Liver (tissue), 9 donors: ENCODE measurements around the gene CFAP100. TPM values are rescaled to one million over a fixed set of nuclear protein-coding genes. Genes with fewer than 3 reads are reported as not detected.
A peak's percentile ranks its signal among the peaks of the same experiment; 100 is the strongest.

ENCODE experiments used
- DNase-seq: peaks from one replicate; pipeline ENCODE4 v3.0.0-alpha.2; 2017; ENCODE audit warnings: low spot score
- H3K27ac ChIP-seq, 2 donors: one replicate each; pipeline ENCODE4 v1.7.0; 2013; ENCODE audit warnings: inconsistent platforms in 2 of 2, low read length in 2 of 2, control low read depth in 1 of 2, low read depth in 1 of 2, mild to moderate bottlenecking in 1 of 2
- H3K27me3 ChIP-seq, 4 donors: one replicate each; pipeline versions ENCODE4 v1.6.1 to v1.7.0; 2013; ENCODE audit warnings: low read length in 3 of 4, inconsistent platforms in 1 of 4, mild to moderate bottlenecking in 1 of 4, moderate library complexity in 1 of 4; ENCODE audit not compliant: control insufficient read depth in 4 of 4, insufficient read depth in 4 of 4
- H3K36me3 ChIP-seq, 4 donors: one replicate each; pipeline versions ENCODE4 v1.6.1 to v1.7.0; 2013; ENCODE audit warnings: low read length in 3 of 4, mild to moderate bottlenecking in 3 of 4, low read depth in 1 of 4, moderate library complexity in 1 of 4; ENCODE audit not compliant: control insufficient read depth in 4 of 4, insufficient read depth in 3 of 4
- H3K4me1 ChIP-seq, 4 donors: one replicate each; pipeline versions ENCODE4 v1.6.1 to v1.7.0; 2013; ENCODE audit warnings: low read length in 3 of 4, mild to moderate bottlenecking in 3 of 4, moderate library complexity in 1 of 4; ENCODE audit not compliant: control insufficient read depth in 4 of 4, insufficient read depth in 4 of 4
- H3K4me3 ChIP-seq, 3 donors: one replicate each; pipeline versions ENCODE4 v1.6.1 to v1.7.0; 2013; ENCODE audit warnings: low read length in 3 of 3, control low read depth in 1 of 3, low read depth in 1 of 3, mild to moderate bottlenecking in 1 of 3
- H3K9ac ChIP-seq, 2 donors: one replicate each; pipeline ENCODE4 v1.7.0; 2013; ENCODE audit warnings: low read length in 2 of 2, mild to moderate bottlenecking in 2 of 2, moderate library complexity in 2 of 2, control low read depth in 1 of 2, low read depth in 1 of 2
- H3K9me3 ChIP-seq, 4 donors: one replicate each; pipeline versions ENCODE4 v1.6.1 to v1.7.0; 2013; ENCODE audit warnings: low read length in 3 of 4; ENCODE audit not compliant: control insufficient read depth in 4 of 4
- EGR1 ChIP-seq, 2 donors: IDR thresholded peaks; 2 replicates each; pipeline ENCODE4 v1.6.1; 2016 to 2018; ENCODE audit warnings: antibody characterized with exemption in 2 of 2, low read depth in 2 of 2
- FOXA1 ChIP-seq: IDR thresholded peaks from 2 replicates; pipeline ENCODE4 v1.6.1; 2016; ENCODE audit warnings: antibody characterized with exemption
- FOXA2 ChIP-seq: IDR thresholded peaks from 2 replicates; pipeline ENCODE4 v1.6.1; 2016; ENCODE audit warnings: antibody characterized with exemption
- GABPA ChIP-seq, 2 donors: IDR thresholded peaks in 1 of 2; conservative IDR thresholded peaks in 1 of 2; 2 replicates each; pipeline ENCODE4 v1.6.1; 2016; ENCODE audit warnings: antibody characterized with exemption in 2 of 2, mild to moderate bottlenecking in 1 of 2, moderate library complexity in 1 of 2
- HNF4A ChIP-seq, 2 donors: conservative IDR thresholded peaks; 2 replicates each; pipeline ENCODE4 v1.6.1; 2016; ENCODE audit warnings: antibody characterized with exemption in 2 of 2, mild to moderate bottlenecking in 2 of 2
- HNF4G ChIP-seq: IDR thresholded peaks from 2 replicates; pipeline ENCODE4 v1.6.1; 2016; ENCODE audit warnings: antibody characterized with exemption
- JUND ChIP-seq, 2 donors: IDR thresholded peaks; 2 replicates each; pipeline ENCODE4 v1.6.1; 2016; ENCODE audit warnings: antibody characterized with exemption in 2 of 2
- NR2F2 ChIP-seq: IDR thresholded peaks from 2 replicates; pipeline ENCODE4 v1.6.1; 2016; ENCODE audit warnings: antibody characterized with exemption
- RAD21 ChIP-seq, 2 donors: IDR thresholded peaks; 2 replicates each; pipeline ENCODE4 v1.6.1; 2016; ENCODE audit warnings: antibody characterized with exemption in 2 of 2, mild to moderate bottlenecking in 2 of 2
- RXRA ChIP-seq, 2 donors: IDR thresholded peaks; 2 replicates each; pipeline ENCODE4 v1.6.1; 2017 to 2018; ENCODE audit warnings: antibody characterized with exemption in 2 of 2, mild to moderate bottlenecking in 1 of 2
- SP1 ChIP-seq: IDR thresholded peaks from 2 replicates; pipeline ENCODE4 v1.6.1; 2018; ENCODE audit warnings: antibody characterized with exemption, mild to moderate bottlenecking
- TAF1 ChIP-seq: conservative IDR thresholded peaks from 2 replicates; pipeline ENCODE4 v1.6.1; 2016; ENCODE audit warnings: antibody characterized with exemption, mild to moderate bottlenecking
- YY1 ChIP-seq: IDR thresholded peaks from 2 replicates; pipeline ENCODE4 v1.6.1; 2016; ENCODE audit warnings: antibody characterized with exemption, mild to moderate bottlenecking
- WGBS: extraction: QIAGEN DNeasy Blood & Tissue Kit; methylation state at CpG from one replicate; pipeline ENCODE4 v1.1.7; 2013; 5-methylcytosine and 5-hydroxymethylcytosine counted together
- polyA plus RNA-seq, 2 donors: library from polyadenylated mRNA; stranded (reverse) in 1 of 2; unstranded in 1 of 2; fragments of 200-250 nt in 1 of 2; fragments of >200 nt in 1 of 2; fragmentation: Nextera tagmentation in 1 of 2; extraction: Ambion mirVana in 1 of 2; gene quantifications; one replicate each; pipeline versions ENCODE4 v1.2.1 to v1.2.3, GENCODE V29; 2013 to 2015
- total RNA-seq, 2 donors: library from RNA; depleted of rRNA; stranded (reverse); fragments of >200 nt; gene quantifications; one replicate each; pipeline ENCODE4 v1.2.3, GENCODE V29; 2014
- TF ChIP-seq, protein P1 (sequence below): IDR thresholded peaks from 2 replicates; pipeline ENCODE4 v1.6.1; 2016; ENCODE audit warnings: antibody characterized with exemption
- TF ChIP-seq, protein P2 (sequence below): IDR thresholded peaks from 2 replicates; pipeline ENCODE4 v1.6.1; 2016; ENCODE audit warnings: antibody characterized with exemption
- TF ChIP-seq, protein P3 (sequence below): IDR thresholded peaks from 2 replicates; pipeline ENCODE4 v1.6.1; 2016; ENCODE audit warnings: antibody characterized with exemption
- TF ChIP-seq, protein P4 (sequence below): fragments of 150-350 bp; IDR thresholded peaks from 2 replicates; pipeline ENCODE4 v1.5.1; 2017; ENCODE audit warnings: improper control_type of control experiment, low read depth, low read length; ENCODE audit not compliant: missing input control
- TF ChIP-seq, protein P5 (sequence below): IDR thresholded peaks from 2 replicates; pipeline ENCODE4 v1.6.1; 2016; ENCODE audit warnings: antibody characterized with exemption, mild to moderate bottlenecking
- donor health status: healthy.
- donor health status: healthy.
- donor health status: healthy.
- donor health status: healthy.
- donor health status: healthy.

CFAP100 gene
- total and polyA plus RNA-seq, 4 donors: not detected

DNA sequence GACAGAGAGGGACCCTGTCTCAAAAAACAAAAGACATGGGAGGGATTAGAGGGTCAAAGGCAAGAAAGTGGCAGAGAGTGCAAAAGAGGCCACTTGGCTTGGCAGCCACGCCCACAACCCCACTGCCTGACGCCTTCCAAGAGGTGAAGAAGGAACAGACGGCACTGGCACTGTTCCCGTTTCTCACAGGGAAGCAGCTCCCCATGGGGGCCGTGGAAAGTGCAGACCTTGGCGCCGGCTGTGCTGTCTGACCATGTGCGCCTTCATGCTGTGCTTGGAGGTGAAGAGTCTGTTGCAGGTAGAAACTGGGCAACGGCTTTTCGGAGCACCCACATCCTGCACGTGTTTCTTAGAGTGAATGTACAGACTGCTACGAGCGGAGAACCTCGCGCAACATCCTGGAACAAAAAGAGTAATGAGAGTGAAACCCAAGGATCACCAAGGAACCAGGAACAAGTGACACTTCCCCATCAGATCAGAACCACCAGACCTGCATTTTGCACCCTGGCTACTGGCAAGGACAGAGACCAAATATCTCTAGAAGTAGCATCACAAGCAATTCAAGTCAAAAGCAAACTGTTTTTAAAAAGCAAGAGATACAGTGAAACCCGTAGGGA, 71.3 kb downstream of the CFAP100 start:
- no peak for DNase-seq
- Histone ChIP-seq H3K27ac (peak overlapping the region; percentile 72 to 88), H3K36me3 (peaks cover 12 to 56% (median 39%) of the 10 kb centered on the region in 4 donors), H3K27me3 (no peaks in the 10 kb centered on the region), H3K4me1 (peaks cover 34 to 77% (median 70%) of the 10 kb centered on the region in 4 donors), H3K9ac (no peak overlapping the region), H3K9me3 (no peaks in the 10 kb centered on the region), H3K4me3 (no peak overlapping the region)
- 85% methylated on average over 16 of the region's 16 CpGs for WGBS
- TF ChIP-seq, protein P1, sequence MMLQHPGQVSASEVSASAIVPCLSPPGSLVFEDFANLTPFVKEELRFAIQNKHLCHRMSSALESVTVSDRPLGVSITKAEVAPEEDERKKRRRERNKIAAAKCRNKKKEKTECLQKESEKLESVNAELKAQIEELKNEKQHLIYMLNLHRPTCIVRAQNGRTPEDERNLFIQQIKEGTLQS: no peak

DNA sequence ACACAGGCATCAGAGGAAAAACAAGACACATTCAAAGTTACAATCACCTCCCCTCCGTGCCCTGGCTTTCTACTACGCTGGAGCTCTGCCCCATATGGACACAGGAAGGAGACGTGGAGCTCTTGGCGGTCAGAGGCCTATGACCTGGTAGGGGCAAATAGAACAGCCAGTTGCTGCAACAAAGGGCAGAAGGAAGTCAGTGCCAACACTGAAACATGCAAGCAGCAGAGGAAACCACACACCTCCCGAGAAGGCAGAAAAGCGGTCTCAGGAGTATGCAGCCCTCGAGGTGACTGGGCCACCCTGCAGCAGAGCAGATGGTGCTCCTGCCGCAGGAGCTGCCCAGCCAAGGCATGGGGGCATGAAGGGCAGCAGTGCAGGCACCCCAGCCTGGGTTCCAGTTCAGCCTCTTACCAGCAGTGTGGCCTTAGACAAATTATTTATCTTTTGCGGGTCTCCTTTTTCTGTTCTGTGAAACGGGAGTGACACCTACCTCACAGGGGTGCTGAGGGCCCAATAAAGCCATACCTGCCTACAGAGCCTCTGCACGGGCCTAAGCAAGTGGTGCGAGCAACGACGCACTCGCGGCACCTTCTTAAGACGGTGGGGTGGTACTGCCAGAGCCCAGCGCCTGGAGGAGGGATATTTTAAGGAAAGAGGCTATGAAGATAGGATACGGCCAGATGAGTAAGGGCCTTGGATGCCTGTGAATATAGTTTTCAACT, 72.3 kb downstream of the CFAP100 start:
- WGBS: 58% methylated on average over 19 of the region's 19 CpGs
- Histone ChIP-seq H3K27ac (peak overlapping the region; percentile 72 to 88), H3K9ac (peak overlapping the region in 1 of 2 donors; percentile 53)

More for the DNA sequence above, 72.3 kb downstream of the CFAP100 start:
- no peak for DNase-seq
- Histone ChIP-seq H3K4me1 (peaks cover 34 to 75% (median 67%) of the 10 kb centered on the region in 4 donors), H3K36me3 (peaks cover 9 to 50% (median 31%) of the 10 kb centered on the region in 4 donors), H3K27me3 (no peaks in the 10 kb centered on the region), H3K9me3 (no peaks in the 10 kb centered on the region), H3K4me3 (no peak overlapping the region)
- TF ChIP-seq RXRA (IDR thresholded peaks at IDR 0.05) (peak; percentile 96 to 97), FOXA2 (peak; percentile 50), TAF1 (no peak), HNF4G (peak; percentile 41), EGR1 (IDR thresholded peaks at IDR 0.05; ENCODE audit: low read depth in 2 of 2) (peak in 1 of 2 donors; percentile 17), JUND (IDR thresholded peaks at IDR 0.05) (peak; percentile 57 to 89), RAD21 (IDR thresholded peaks at IDR 0.05) (peak; percentile 38 to 44), FOXA1 (peak; percentile 74), SP1 (peak; percentile 88), NR2F2 (peak; percentile 43), HNF4A (conservative IDR thresholded peaks at IDR 0.05) (peak; percentile 85 to 93), GABPA (IDR thresholded peaks at IDR 0.05 in 1 of 2, conservative IDR thresholded peaks at IDR 0.05 in 1 of 2) (peak in 1 of 2 donors; percentile 49), YY1 (peak; percentile 77)
- TF ChIP-seq, protein P2, sequence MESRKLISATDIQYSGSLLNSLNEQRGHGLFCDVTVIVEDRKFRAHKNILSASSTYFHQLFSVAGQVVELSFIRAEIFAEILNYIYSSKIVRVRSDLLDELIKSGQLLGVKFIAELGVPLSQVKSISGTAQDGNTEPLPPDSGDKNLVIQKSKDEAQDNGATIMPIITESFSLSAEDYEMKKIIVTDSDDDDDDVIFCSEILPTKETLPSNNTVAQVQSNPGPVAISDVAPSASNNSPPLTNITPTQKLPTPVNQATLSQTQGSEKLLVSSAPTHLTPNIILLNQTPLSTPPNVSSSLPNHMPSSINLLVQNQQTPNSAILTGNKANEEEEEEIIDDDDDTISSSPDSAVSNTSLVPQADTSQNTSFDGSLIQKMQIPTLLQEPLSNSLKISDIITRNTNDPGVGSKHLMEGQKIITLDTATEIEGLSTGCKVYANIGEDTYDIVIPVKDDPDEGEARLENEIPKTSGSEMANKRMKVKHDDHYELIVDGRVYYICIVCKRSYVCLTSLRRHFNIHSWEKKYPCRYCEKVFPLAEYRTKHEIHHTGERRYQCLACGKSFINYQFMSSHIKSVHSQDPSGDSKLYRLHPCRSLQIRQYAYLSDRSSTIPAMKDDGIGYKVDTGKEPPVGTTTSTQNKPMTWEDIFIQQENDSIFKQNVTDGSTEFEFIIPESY: peak; percentile 57
- TF ChIP-seq, protein P1: no peak
- TF ChIP-seq, protein P3, sequence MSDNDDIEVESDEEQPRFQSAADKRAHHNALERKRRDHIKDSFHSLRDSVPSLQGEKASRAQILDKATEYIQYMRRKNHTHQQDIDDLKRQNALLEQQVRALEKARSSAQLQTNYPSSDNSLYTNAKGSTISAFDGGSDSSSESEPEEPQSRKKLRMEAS: peak; percentile 75
- TF ChIP-seq, protein P4, sequence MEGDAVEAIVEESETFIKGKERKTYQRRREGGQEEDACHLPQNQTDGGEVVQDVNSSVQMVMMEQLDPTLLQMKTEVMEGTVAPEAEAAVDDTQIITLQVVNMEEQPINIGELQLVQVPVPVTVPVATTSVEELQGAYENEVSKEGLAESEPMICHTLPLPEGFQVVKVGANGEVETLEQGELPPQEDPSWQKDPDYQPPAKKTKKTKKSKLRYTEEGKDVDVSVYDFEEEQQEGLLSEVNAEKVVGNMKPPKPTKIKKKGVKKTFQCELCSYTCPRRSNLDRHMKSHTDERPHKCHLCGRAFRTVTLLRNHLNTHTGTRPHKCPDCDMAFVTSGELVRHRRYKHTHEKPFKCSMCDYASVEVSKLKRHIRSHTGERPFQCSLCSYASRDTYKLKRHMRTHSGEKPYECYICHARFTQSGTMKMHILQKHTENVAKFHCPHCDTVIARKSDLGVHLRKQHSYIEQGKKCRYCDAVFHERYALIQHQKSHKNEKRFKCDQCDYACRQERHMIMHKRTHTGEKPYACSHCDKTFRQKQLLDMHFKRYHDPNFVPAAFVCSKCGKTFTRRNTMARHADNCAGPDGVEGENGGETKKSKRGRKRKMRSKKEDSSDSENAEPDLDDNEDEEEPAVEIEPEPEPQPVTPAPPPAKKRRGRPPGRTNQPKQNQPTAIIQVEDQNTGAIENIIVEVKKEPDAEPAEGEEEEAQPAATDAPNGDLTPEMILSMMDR: no peak
- TF ChIP-seq, protein P5, sequence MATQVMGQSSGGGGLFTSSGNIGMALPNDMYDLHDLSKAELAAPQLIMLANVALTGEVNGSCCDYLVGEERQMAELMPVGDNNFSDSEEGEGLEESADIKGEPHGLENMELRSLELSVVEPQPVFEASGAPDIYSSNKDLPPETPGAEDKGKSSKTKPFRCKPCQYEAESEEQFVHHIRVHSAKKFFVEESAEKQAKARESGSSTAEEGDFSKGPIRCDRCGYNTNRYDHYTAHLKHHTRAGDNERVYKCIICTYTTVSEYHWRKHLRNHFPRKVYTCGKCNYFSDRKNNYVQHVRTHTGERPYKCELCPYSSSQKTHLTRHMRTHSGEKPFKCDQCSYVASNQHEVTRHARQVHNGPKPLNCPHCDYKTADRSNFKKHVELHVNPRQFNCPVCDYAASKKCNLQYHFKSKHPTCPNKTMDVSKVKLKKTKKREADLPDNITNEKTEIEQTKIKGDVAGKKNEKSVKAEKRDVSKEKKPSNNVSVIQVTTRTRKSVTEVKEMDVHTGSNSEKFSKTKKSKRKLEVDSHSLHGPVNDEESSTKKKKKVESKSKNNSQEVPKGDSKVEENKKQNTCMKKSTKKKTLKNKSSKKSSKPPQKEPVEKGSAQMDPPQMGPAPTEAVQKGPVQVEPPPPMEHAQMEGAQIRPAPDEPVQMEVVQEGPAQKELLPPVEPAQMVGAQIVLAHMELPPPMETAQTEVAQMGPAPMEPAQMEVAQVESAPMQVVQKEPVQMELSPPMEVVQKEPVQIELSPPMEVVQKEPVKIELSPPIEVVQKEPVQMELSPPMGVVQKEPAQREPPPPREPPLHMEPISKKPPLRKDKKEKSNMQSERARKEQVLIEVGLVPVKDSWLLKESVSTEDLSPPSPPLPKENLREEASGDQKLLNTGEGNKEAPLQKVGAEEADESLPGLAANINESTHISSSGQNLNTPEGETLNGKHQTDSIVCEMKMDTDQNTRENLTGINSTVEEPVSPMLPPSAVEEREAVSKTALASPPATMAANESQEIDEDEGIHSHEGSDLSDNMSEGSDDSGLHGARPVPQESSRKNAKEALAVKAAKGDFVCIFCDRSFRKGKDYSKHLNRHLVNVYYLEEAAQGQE: peak; percentile 29
